ENCODE data around the gene PHB1. TPM values are rescaled to one million over a fixed set of nuclear protein-coding genes. Genes with fewer than 3 reads are reported as not detected.
A peak's percentile ranks its signal among the peaks of the same experiment; 100 is the strongest.
"Not testable (repeated sequence)": the region's sequence is repeated elsewhere in the genome, so short reads cannot be mapped to it uniquely, and the experiment has no call there.

The PHB1 gene
- polyA plus RNA-seq, 2 donors: 53.6 to 164 TPM

GRCh38 chr17:49372425-49372824, 42.3 kb downstream of the PHB1 start:
- Histone ChIP-seq H3K9me3 (ENCODE audit: control insufficient read depth in 2 of 2, insufficient read depth in 1 of 2, low read depth in 1 of 2, low read length in 1 of 2) (no peaks in the 10 kb centered on the region), H3K27me3 (ENCODE audit: control insufficient read depth in 1 of 2, insufficient read depth in 2 of 2, low read length in 2 of 2) (no peaks in the 10 kb centered on the region), H3K36me3 (ENCODE audit: control insufficient read depth in 2 of 2, insufficient read depth in 2 of 2, low read length in 1 of 2) (no peaks in the 10 kb centered on the region), H3K4me1 (ENCODE audit: control insufficient read depth in 2 of 2, insufficient read depth in 2 of 2, low read length in 1 of 2) (no peaks in the 10 kb centered on the region), H3K4me3 (ENCODE audit: low read depth in 1 of 2, low read length in 2 of 2) (no peak overlapping the region), H3K27ac (ENCODE audit: low read depth in 2 of 2, low read length in 1 of 2) (no peak overlapping the region)
- WGBS, 2 donors: 74 to 80% methylated on average over 7 of the region's 7 CpGs

DNA sequence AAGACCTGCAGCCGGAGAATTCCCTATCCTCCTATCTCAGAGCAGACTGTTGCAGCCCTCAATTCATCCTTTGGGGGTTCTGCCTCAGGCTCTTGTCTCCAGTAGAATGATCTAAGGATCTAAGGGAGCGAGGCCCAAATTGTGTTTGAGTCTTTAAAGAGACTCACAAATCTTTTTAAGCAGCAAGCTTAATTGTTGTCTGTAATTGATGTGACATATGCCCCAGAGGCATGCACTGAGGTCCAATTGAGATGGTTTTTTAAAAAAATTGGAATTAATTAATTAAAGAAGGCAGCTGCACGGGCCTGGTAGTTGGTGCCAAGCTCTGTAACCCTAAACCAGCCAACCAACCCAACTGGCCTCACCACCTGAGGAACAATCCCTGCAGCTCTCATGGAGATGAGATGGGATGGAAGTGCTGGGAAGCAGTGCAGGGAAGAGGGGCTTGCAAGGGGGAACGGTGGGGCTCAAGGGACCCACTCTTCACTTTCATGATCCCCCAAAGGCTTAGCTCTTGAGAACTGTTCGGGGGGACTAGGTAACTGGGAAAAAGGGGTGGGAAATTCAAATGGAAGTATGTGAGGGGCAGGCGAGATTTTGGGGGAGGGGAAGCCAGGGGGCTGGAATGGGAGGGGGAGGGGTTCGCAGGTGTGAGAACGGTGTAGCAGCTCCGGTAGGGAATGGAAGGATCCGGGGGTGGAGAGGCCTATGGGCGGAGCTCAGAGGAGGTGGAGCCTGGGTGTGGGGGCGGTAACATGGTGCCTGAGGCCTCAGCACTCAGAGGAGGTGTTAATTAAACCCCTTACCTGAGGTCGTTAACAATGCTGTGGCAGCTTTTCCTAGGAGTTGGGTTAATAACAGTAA, 43.5 kb downstream of the PHB1 start:
- no peaks in the 10 kb centered on the region for H3K4me1 ChIP-seq (ENCODE audit: control insufficient read depth in 2 of 2, insufficient read depth in 2 of 2, low read length in 1 of 2)
- H3K36me3 ChIP-seq (ENCODE audit: control insufficient read depth in 2 of 2, insufficient read depth in 2 of 2, low read length in 1 of 2): no peaks in the 10 kb centered on the region
- WGBS, 2 donors: 40 to 50% methylated on average over 13 of the region's 13 CpGs
- H3K4me3 ChIP-seq (ENCODE audit: low read depth in 1 of 2, low read length in 2 of 2): no peak overlapping the region
- no peak overlapping the region for H3K27ac ChIP-seq (ENCODE audit: low read depth in 2 of 2, low read length in 1 of 2)
- no peaks in the 10 kb centered on the region for H3K27me3 ChIP-seq (ENCODE audit: control insufficient read depth in 1 of 2, insufficient read depth in 2 of 2, low read length in 2 of 2)
- H3K9me3 ChIP-seq (ENCODE audit: control insufficient read depth in 2 of 2, insufficient read depth in 1 of 2, low read depth in 1 of 2, low read length in 1 of 2): no peaks in the 10 kb centered on the region

DNA sequence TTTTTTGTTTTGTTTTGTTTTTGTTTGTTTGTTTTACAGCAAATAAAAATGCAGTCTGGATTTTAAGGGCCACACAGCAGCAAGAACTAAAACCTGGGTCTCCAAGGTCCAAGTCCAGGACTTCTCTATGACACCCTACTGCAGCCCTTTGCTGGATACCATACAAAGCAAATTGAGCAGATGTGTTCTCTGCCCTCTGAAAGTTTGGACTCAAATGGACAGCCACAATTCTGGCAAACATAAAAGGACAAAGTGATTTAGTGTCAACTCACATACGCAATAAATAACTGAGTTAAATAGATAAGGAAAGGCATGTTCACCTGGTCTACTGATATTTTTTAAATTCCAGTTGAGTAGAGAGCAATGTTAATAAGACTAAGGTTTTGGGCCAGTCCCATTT, 44.9 kb downstream of the PHB1 start:
- Histone ChIP-seq H3K9me3 (ENCODE audit: control insufficient read depth in 2 of 2, insufficient read depth in 1 of 2, low read depth in 1 of 2, low read length in 1 of 2) (no peaks in the 10 kb centered on the region), H3K4me3 (ENCODE audit: low read depth in 1 of 2, low read length in 2 of 2) (no peak overlapping the region), H3K36me3 (ENCODE audit: control insufficient read depth in 2 of 2, insufficient read depth in 2 of 2, low read length in 1 of 2) (no peaks in the 10 kb centered on the region), H3K4me1 (ENCODE audit: control insufficient read depth in 2 of 2, insufficient read depth in 2 of 2, low read length in 1 of 2) (no peaks in the 10 kb centered on the region), H3K27ac (ENCODE audit: low read depth in 2 of 2, low read length in 1 of 2) (no peak overlapping the region), H3K27me3 (ENCODE audit: control insufficient read depth in 1 of 2, insufficient read depth in 2 of 2, low read length in 2 of 2) (no peaks in the 10 kb centered on the region)
- WGBS, 2 donors: 93 to 98% methylated on average over 1 of the region's 1 CpG

DNA sequence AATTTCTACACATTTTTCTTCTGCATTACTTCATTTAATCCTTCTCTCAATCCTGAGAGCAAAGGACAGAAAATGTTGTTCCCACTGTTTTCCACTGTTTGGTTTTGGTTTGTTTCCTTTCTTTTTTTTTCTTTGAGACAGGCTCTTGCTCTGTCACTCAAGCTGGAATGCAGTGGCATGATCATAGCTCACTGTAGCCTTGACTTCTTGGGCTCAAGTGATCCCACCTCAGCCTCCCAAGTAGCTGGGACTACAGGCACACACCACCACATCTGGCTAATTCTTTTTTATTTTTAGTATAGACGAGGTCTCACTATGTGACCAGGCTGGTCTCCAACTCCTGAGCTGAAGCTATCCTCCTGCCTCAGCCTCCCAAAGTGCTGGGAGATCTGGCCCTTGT, 45.6 kb downstream of the PHB1 start:
- H3K27ac ChIP-seq (ENCODE audit: low read depth in 2 of 2, low read length in 1 of 2): no peak overlapping the region
- no peaks in the 10 kb centered on the region for H3K36me3 ChIP-seq (ENCODE audit: control insufficient read depth in 2 of 2, insufficient read depth in 2 of 2, low read length in 1 of 2)
- no peaks in the 10 kb centered on the region for H3K4me1 ChIP-seq (ENCODE audit: control insufficient read depth in 2 of 2, insufficient read depth in 2 of 2, low read length in 1 of 2)
- WGBS, 2 donors: 77 to 82% methylated on average over 1 of the region's 1 CpG
- no peaks in the 10 kb centered on the region for H3K9me3 ChIP-seq (ENCODE audit: control insufficient read depth in 2 of 2, insufficient read depth in 1 of 2, low read depth in 1 of 2, low read length in 1 of 2)
- H3K27me3 ChIP-seq (ENCODE audit: control insufficient read depth in 1 of 2, insufficient read depth in 2 of 2, low read length in 2 of 2): no peaks in the 10 kb centered on the region
- H3K4me3 ChIP-seq (ENCODE audit: low read depth in 1 of 2, low read length in 2 of 2): no peak overlapping the region

DNA sequence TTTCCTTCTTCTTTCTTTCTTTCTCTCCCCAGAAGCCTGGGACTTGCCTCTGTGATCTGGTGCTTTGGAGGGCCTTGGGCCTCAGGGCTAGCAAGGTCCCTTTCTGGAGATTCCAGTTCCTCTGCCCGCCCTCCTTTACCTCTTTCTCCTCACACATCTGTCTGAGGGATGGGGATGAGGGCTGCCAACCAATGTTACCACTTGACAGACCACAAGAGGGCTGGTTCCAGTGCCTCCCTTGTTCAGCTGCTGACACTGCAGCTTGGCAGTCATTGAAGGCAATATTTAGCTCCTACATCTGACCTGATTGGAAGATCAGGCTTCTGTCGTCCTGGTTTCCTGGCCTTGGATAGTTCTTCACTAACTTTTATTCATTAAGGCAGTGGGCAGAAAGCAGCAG, 49.0 kb downstream of the PHB1 start:
- H3K36me3 ChIP-seq (ENCODE audit: control insufficient read depth in 2 of 2, insufficient read depth in 2 of 2, low read length in 1 of 2): no peaks in the 10 kb centered on the region
- H3K27ac ChIP-seq (ENCODE audit: low read depth in 2 of 2, low read length in 1 of 2): no peak overlapping the region
- H3K9me3 ChIP-seq (ENCODE audit: control insufficient read depth in 2 of 2, insufficient read depth in 1 of 2, low read depth in 1 of 2, low read length in 1 of 2): no peaks in the 10 kb centered on the region
- H3K4me3 ChIP-seq (ENCODE audit: low read depth in 1 of 2, low read length in 2 of 2): no peak overlapping the region
- WGBS, 2 donors: 39 to 41% methylated on average over 2 of the region's 2 CpGs
- H3K4me1 ChIP-seq (ENCODE audit: control insufficient read depth in 2 of 2, insufficient read depth in 2 of 2, low read length in 1 of 2): peaks cover 0 to 3% of the 10 kb centered on the region in 2 donors
- H3K27me3 ChIP-seq (ENCODE audit: control insufficient read depth in 1 of 2, insufficient read depth in 2 of 2, low read length in 2 of 2): no peaks in the 10 kb centered on the region

DNA sequence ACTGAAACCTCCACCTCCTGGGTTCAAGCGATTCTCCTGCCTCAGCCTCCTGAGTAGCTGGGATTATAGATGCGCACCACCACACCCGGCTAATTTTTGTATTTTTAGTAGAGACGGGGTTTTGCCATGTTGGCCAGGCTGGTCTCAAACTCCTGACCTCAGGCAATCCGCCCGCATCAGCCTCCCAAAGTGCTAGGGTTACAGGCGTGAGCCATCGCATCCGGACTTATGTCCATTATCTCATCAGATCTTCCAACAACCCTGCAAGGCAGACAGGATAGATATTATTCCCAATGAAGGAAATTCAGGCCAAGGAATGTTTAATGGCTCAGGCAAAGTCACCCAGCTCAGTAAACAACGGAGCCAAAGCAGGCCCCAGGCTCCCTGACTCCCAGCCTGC, 49.6 kb downstream of the PHB1 start:
- H3K27me3 ChIP-seq (ENCODE audit: control insufficient read depth in 1 of 2, insufficient read depth in 2 of 2, low read length in 2 of 2); H3K36me3 ChIP-seq (ENCODE audit: control insufficient read depth in 2 of 2, insufficient read depth in 2 of 2, low read length in 1 of 2); H3K4me3 ChIP-seq (ENCODE audit: low read depth in 1 of 2, low read length in 2 of 2); H3K4me1 ChIP-seq (ENCODE audit: control insufficient read depth in 2 of 2, insufficient read depth in 2 of 2, low read length in 1 of 2); H3K9me3 ChIP-seq (ENCODE audit: control insufficient read depth in 2 of 2, insufficient read depth in 1 of 2, low read depth in 1 of 2, low read length in 1 of 2); H3K27ac ChIP-seq (ENCODE audit: low read depth in 2 of 2, low read length in 1 of 2): not testable (repeated sequence)
- WGBS, 2 donors: 95 to 97% methylated on average over 10 of the region's 10 CpGs

DNA sequence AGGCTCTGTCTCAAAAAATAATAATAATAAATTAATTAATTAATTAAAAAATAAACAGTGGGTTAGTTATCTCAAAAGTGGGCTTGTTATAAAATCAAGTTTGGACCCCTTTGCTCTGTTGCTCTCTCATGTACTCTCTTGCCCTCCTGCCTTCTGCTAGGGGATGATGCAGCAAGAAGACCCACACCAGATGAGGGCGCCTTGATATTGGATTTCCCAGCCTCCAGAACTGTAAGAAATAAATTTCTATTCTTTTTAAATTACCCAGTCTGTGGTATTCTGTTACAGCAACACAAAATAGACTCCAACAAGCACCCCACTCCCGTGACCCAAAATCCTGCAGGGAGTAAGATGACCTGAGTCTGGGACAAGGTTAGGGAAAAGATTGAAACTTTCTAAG, 50.6 kb downstream of the PHB1 start:
- Histone ChIP-seq H3K27ac (ENCODE audit: low read depth in 2 of 2, low read length in 1 of 2) (no peak overlapping the region), H3K4me3 (ENCODE audit: low read depth in 1 of 2, low read length in 2 of 2) (no peak overlapping the region), H3K36me3 (ENCODE audit: control insufficient read depth in 2 of 2, insufficient read depth in 2 of 2, low read length in 1 of 2) (no peaks in the 10 kb centered on the region), H3K9me3 (ENCODE audit: control insufficient read depth in 2 of 2, insufficient read depth in 1 of 2, low read depth in 1 of 2, low read length in 1 of 2) (no peaks in the 10 kb centered on the region), H3K27me3 (ENCODE audit: control insufficient read depth in 1 of 2, insufficient read depth in 2 of 2, low read length in 2 of 2) (no peaks in the 10 kb centered on the region), H3K4me1 (ENCODE audit: control insufficient read depth in 2 of 2, insufficient read depth in 2 of 2, low read length in 1 of 2) (peaks cover 0 to 6% of the 10 kb centered on the region in 2 donors)
- WGBS, 2 donors: 92 to 94% methylated on average over 2 of the region's 2 CpGs

- Histone ChIP-seq H3K36me3 (ENCODE audit: control insufficient read depth in 2 of 2, insufficient read depth in 2 of 2, low read length in 1 of 2) (no peaks in the 10 kb centered on the region), H3K27ac (ENCODE audit: low read depth in 2 of 2, low read length in 1 of 2) (no peak overlapping the region), H3K27me3 (ENCODE audit: control insufficient read depth in 1 of 2, insufficient read depth in 2 of 2, low read length in 2 of 2) (no peaks in the 10 kb centered on the region), H3K9me3 (ENCODE audit: control insufficient read depth in 2 of 2, insufficient read depth in 1 of 2, low read depth in 1 of 2, low read length in 1 of 2) (no peaks in the 10 kb centered on the region), H3K4me3 (ENCODE audit: low read depth in 1 of 2, low read length in 2 of 2) (no peak overlapping the region), H3K4me1 (ENCODE audit: control insufficient read depth in 2 of 2, insufficient read depth in 2 of 2, low read length in 1 of 2) (peaks cover 0 to 6% of the 10 kb centered on the region in 2 donors)
- 87 to 94% methylated on average over 4 of the region's 4 CpGs for WGBS, 2 donors
Measured at GRCh38 chr17:49363251-49363650, 51.4 kb downstream of the PHB1 start.

- Histone ChIP-seq H3K9me3 (ENCODE audit: control insufficient read depth in 2 of 2, insufficient read depth in 1 of 2, low read depth in 1 of 2, low read length in 1 of 2) (no peaks in the 10 kb centered on the region), H3K4me3 (ENCODE audit: low read depth in 1 of 2, low read length in 2 of 2) (peak overlapping the region; percentile 84 to 86), H3K27me3 (ENCODE audit: control insufficient read depth in 1 of 2, insufficient read depth in 2 of 2, low read length in 2 of 2) (no peaks in the 10 kb centered on the region), H3K36me3 (ENCODE audit: control insufficient read depth in 2 of 2, insufficient read depth in 2 of 2, low read length in 1 of 2) (no peaks in the 10 kb centered on the region), H3K4me1 (ENCODE audit: control insufficient read depth in 2 of 2, insufficient read depth in 2 of 2, low read length in 1 of 2) (peaks cover 0 to 6% of the 10 kb centered on the region in 2 donors), H3K27ac (ENCODE audit: low read depth in 2 of 2, low read length in 1 of 2) (peak overlapping the region; percentile 78 to 96)
- WGBS, 2 donors: 16 to 18% methylated on average over 10 of the region's 10 CpGs
Measured at GRCh38 chr17:49362723-49363117, 52.0 kb downstream of the PHB1 start.

All from esophagus (tissue), 2 donors.